Endothelial cell of umbilical vein (primary cell): ENCODE results near the gene BCAS3. TPM values are rescaled to one million over a fixed set of nuclear protein-coding genes. Genes with fewer than 3 reads are reported as not detected.

Source experiments
- BruUV-seq: library from RNA; stranded (reverse); fragments of 400-500 nt; replicated peaks from 2 replicates; lab custom pipeline; 2021; lab: Mats Ljungman, UMichigan
- CTCF ChIA-PET: fragments of 300-600, 350-600 bp; sonication (Branson Sonifier 250); formaldehyde crosslinking; loops from one replicate; lab custom pipeline; 2021; ENCODE audit warnings: antibody characterized with exemption, inconsistent platforms; lab: Charles Lee
- POLR2A ChIA-PET: fragments of 300-600, 350-600 bp; sonication (Branson Sonifier 250); formaldehyde crosslinking; loops from one replicate; lab custom pipeline; 2021; ENCODE audit warnings: antibody characterized with exemption, inconsistent platforms; lab: Charles Lee
- DNase-seq: peaks from one replicate; pipeline ENCODE4 v3.0.0-alpha.2; 2011; ENCODE audit warnings: low read depth, low spot score
- FAIRE-seq: peaks from 2 replicates; lab custom pipeline; 2011; peaks lifted over from hg19 to GRCh38; lab: Jason Lieb, UNC
- H2AFZ ChIP-seq: 2 replicates; pipeline ENCODE4 v1.6.0; 2012; ENCODE audit warnings: low read depth, low read length, control low read depth, inconsistent platforms
- H3K27ac ChIP-seq: 2 replicates; pipeline ENCODE4 v1.5.1; 2011; ENCODE audit warnings: low read depth, mild to moderate bottlenecking, control low read depth, low read length, moderate library complexity; ENCODE audit not compliant: insufficient read depth
- H3K27me3 ChIP-seq, 2 experiments: 2 replicates each; pipeline versions ENCODE4 v1.6.0 to v1.6.1; 2011; ENCODE audit warnings: low read length in 2 of 2, mixed read lengths in 1 of 2; ENCODE audit not compliant: control insufficient read depth in 2 of 2, insufficient read depth in 2 of 2
- H3K36me3 ChIP-seq, 2 experiments: 2 replicates in 1 of 2; 3 replicates in 1 of 2; pipeline ENCODE4 v1.5.1; 2011; ENCODE audit warnings: low read length in 2 of 2, mild to moderate bottlenecking in 1 of 2, moderate library complexity in 1 of 2; ENCODE audit not compliant: control insufficient read depth in 2 of 2, insufficient read depth in 2 of 2; ENCODE audit errors: extremely low read depth in 1 of 2
- H3K4me1 ChIP-seq: 3 replicates; pipeline ENCODE4 v1.5.1; 2011; ENCODE audit warnings: mild to moderate bottlenecking, low read length; ENCODE audit not compliant: control insufficient read depth, insufficient read depth; ENCODE audit errors: extremely low read depth
- H3K4me2 ChIP-seq: 2 replicates; pipeline ENCODE4 v1.6.1; 2011; ENCODE audit warnings: low read length, control low read depth, mixed read lengths; ENCODE audit not compliant: insufficient read depth
- H3K4me3 ChIP-seq, 3 experiments: fragments of 200-600 bp in 1 of 3; sonication (generic), shearing (Covaris generic) in 1 of 3; replicated peaks in 1 of 3; 2 replicates each; pipeline ENCODE4 v1.5.1; 2011 to 2016; ENCODE audit warnings: control low read depth in 3 of 3, low read length in 3 of 3, mild to moderate bottlenecking in 2 of 3, inconsistent platforms in 1 of 3, low read depth in 1 of 3, moderate library complexity in 1 of 3; ENCODE audit not compliant: insufficient read depth in 1 of 3
- H3K79me2 ChIP-seq: 2 replicates; pipeline ENCODE4 v1.6.0; 2012; ENCODE audit warnings: low read length, inconsistent platforms; ENCODE audit not compliant: control insufficient read depth, insufficient read depth
- H3K9ac ChIP-seq: replicated peaks from 2 replicates; pipeline ENCODE3; 2011; ENCODE audit warnings: low read length, control low read depth; ENCODE audit not compliant: insufficient read depth; ENCODE audit errors: extremely low read depth
- H3K9me1 ChIP-seq: replicated peaks from 3 replicates; pipeline ENCODE4 v1.6.0; 2011; ENCODE audit warnings: mild to moderate bottlenecking, low read length; ENCODE audit not compliant: control insufficient read depth, insufficient read depth; ENCODE audit errors: extremely low read depth
- H3K9me3 ChIP-seq: replicated peaks from 2 replicates; pipeline ENCODE4 v1.5.1; 2012; ENCODE audit warnings: low read length, inconsistent platforms; ENCODE audit not compliant: control insufficient read depth, insufficient read depth
- H4K20me1 ChIP-seq: replicated peaks from 2 replicates; pipeline ENCODE3; 2011; ENCODE audit warnings: mild to moderate bottlenecking, low read length; ENCODE audit not compliant: control insufficient read depth, insufficient read depth; ENCODE audit errors: extremely low read depth
- GATA2 ChIP-seq: IDR thresholded peaks from 2 replicates; pipeline ENCODE4 v1.7.0; 2011; ENCODE audit warnings: low read depth, mild to moderate bottlenecking, moderate library complexity, mixed read lengths, low read length; ENCODE audit not compliant: insufficient read length, insufficient read depth
- MYC ChIP-seq: IDR thresholded peaks from one replicate; pipeline ENCODE4 v1.6.1; 2011; ENCODE audit warnings: mild to moderate bottlenecking, low read depth, low read length
- dilution Hi-C: fragments of 300-500 bp; cut with MboI; formaldehyde crosslinking; loops from one replicate; pipeline ENCODE4 v1.15.0; 2019; ENCODE audit warnings: low sequenced_read_pairs; ENCODE audit not compliant: extremely low pct_ligation_motif_present
- intact Hi-C: fragments of 100-400 bp; cut with micrococcal nuclease; formaldehyde crosslinking; loops from one replicate; pipeline ENCODE4 v1.10.0; 2022
- polyA plus RNA-seq, 4 experiments: library from polyadenylated mRNA; depleted of rRNA in 3 of 4; stranded (reverse) in 3 of 4; unstranded in 1 of 4; fragments of >200 nt; gene quantifications; 2 replicates each; pipeline versions ENCODE4 v1.2.1 to v1.2.3, GENCODE V29; 2011 to 2012; ENCODE audit warnings: missing spikeins in 1 of 4
- total RNA-seq: library from RNA; stranded (reverse); gene quantifications from 2 replicates; pipeline ENCODE4 v1.2.3, GENCODE V29; 2021

The BCAS3 gene
- total and polyA plus RNA-seq, 2 donors (not counting 3 experiments of a cell fraction or from before 2014, with no cell fraction given): 8.2 to 16.0 TPM

DNA sequence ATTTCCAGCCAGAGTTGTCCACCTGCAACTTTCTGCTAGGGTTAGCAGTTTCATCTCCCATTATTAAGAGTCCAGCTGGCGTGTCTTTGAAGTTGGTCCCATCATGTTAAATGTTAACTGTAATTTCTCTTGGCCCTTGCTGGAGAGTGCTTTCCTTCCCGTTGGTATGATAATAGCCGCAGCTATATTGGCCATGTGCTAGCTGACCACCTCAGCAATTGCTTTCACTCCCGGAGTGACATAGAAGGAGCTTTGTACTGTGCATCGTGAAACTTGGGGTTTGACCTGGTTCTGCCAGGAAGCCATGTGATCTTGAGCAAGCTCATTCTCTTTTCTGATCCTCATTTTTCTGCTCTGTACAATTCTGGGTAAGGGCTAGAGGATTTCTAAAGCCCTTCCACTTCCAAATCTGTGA, 641.0 kb downstream of the BCAS3 start:
- Histone ChIP-seq H3K36me3 (no peaks in the 10 kb centered on the region), H3K4me2 (no peak overlapping the region), H3K79me2 (no peaks in the 10 kb centered on the region), H3K9ac (no peak overlapping the region), H3K9me3 (no peaks in the 10 kb centered on the region), H3K4me1 (no peaks in the 10 kb centered on the region), H3K9me1 (no peaks in the 10 kb centered on the region), H2AFZ (no peak overlapping the region), H3K4me3 (no peak overlapping the region), H4K20me1 (no peaks in the 10 kb centered on the region), H3K27me3 (no peaks in the 10 kb centered on the region), H3K27ac (no peak overlapping the region)
- intact Hi-C loops (no loop called here), dilution Hi-C loops (no loop called here)
- ChIA-PET POLR2A (no interaction called here), CTCF (interaction anchor here (1.3 to 1.5 kb wide), 2 partner anchors 28 to 347 kb away, joined by 3 read pairs; no protein-coding TSS in a partner anchor)
- no TSS peak for BruUV-seq
- no peak for TF ChIP-seq GATA2
- TF ChIP-seq MYC: no peak
- FAIRE-seq (no peak), DNase-seq (no peak)

DNA sequence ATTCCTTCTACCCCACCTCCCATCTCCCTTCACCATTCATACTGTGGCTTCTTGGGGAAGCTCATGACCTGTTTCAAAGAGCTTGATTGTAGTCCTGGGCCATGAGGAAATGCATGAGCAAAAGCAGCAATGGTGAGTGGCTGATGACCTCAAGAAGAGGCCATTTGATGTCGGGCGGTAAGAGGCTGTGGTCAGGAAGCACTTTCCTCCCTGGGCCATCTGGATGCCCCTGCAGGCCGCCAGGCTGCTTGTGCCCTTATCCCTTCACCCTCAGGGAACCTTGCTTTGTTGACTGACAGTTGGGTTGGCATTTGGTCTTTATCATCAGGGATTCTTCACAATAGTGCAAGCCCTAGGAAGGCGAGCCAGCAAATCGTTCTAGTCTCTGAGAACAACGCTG, 643.7 kb downstream of the BCAS3 start:
- no TSS peak for BruUV-seq
- dilution Hi-C loops: no loop called here

More for the DNA sequence above, 643.7 kb downstream of the BCAS3 start:
- H3K4me2 ChIP-seq: no peak overlapping the region
- no peak overlapping the region for H3K4me3 ChIP-seq
- FAIRE-seq: no peak
- no peaks in the 10 kb centered on the region for H3K9me1 ChIP-seq
- no peak for DNase-seq
- no peaks in the 10 kb centered on the region for H3K4me1 ChIP-seq
- H4K20me1 ChIP-seq: no peaks in the 10 kb centered on the region
- ChIA-PET CTCF (interaction anchor here (0.8 kb wide), 1 partner anchor 15 kb away, joined by 3 read pairs; no protein-coding TSS in a partner anchor), POLR2A (no interaction called here)
- no peak for TF ChIP-seq MYC
- no peaks in the 10 kb centered on the region for H3K27me3 ChIP-seq
- H3K79me2 ChIP-seq: no peaks in the 10 kb centered on the region
- no peak overlapping the region for H2AFZ ChIP-seq
- H3K27ac ChIP-seq: no peak overlapping the region
- H3K36me3 ChIP-seq: no peaks in the 10 kb centered on the region
- intact Hi-C loops: no loop called here
- no peak overlapping the region for H3K9ac ChIP-seq
- H3K9me3 ChIP-seq: no peaks in the 10 kb centered on the region
